D721Med (cell line): ENCODE results near the gene IFNB1.

Source experiments
- DNase-seq: peaks from one replicate; pipeline ENCODE4 v3.0.0; 2011; ENCODE audit warnings: low spot score; ENCODE audit not compliant: insufficient read length
- FAIRE-seq: peaks from 2 replicates; lab custom pipeline; 2011; peaks lifted over from hg19 to GRCh38; lab: Jason Lieb, UNC
- TF ChIP-seq, protein P1 (sequence below): IDR thresholded peaks from 2 replicates; pipeline ENCODE4 v1.5.1; 2012; ENCODE audit warnings: mild to moderate bottlenecking, control low read depth; ENCODE audit not compliant: insufficient read depth; ENCODE audit errors: missing control alignments

Gene IFNB1

DNA sequence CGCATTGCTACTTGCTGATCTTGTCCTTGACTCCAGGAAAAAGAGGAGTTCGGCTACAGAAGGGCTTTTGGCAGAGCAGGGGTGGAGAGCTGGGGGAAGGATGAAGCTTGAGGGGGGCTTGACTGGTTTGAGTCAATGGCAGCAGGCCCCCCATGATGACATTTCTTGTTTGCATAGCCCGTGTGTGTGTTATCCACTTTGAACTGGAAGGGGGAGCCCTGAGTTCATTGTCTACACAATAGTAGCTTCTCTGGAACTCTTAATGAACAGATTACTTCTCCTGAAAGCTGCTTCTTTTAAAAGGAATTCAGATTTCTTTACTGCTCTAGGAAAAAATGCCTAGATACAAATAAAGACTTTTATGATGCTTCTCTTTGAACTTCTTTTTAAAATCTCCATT, 2.3 kb downstream of the IFNB1 start:
- TF ChIP-seq, protein P1, sequence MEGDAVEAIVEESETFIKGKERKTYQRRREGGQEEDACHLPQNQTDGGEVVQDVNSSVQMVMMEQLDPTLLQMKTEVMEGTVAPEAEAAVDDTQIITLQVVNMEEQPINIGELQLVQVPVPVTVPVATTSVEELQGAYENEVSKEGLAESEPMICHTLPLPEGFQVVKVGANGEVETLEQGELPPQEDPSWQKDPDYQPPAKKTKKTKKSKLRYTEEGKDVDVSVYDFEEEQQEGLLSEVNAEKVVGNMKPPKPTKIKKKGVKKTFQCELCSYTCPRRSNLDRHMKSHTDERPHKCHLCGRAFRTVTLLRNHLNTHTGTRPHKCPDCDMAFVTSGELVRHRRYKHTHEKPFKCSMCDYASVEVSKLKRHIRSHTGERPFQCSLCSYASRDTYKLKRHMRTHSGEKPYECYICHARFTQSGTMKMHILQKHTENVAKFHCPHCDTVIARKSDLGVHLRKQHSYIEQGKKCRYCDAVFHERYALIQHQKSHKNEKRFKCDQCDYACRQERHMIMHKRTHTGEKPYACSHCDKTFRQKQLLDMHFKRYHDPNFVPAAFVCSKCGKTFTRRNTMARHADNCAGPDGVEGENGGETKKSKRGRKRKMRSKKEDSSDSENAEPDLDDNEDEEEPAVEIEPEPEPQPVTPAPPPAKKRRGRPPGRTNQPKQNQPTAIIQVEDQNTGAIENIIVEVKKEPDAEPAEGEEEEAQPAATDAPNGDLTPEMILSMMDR: no peak
- FAIRE-seq (no peak), DNase-seq (no peak)

DNA sequence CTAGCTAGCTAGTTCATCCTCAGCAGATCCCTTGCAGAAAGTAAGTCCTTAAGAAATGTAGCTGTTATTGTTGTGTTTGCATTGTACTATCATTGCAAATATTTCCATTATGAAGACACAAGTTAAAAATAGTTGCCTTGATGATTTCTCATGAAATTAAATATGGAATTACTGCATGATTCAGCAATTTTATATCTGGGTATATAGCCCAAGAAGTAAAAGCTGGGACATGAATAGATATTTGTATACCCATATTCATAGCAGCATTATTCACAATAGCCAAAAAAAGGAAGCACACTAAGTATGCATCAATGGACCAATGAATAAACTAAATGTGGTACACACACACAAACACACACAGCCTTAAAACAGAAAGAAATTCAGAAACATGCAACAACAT, 6.8 kb downstream of the IFNB1 start:
- FAIRE-seq (no peak), DNase-seq (no peak)
- TF ChIP-seq, protein P1: no peak

DNA sequence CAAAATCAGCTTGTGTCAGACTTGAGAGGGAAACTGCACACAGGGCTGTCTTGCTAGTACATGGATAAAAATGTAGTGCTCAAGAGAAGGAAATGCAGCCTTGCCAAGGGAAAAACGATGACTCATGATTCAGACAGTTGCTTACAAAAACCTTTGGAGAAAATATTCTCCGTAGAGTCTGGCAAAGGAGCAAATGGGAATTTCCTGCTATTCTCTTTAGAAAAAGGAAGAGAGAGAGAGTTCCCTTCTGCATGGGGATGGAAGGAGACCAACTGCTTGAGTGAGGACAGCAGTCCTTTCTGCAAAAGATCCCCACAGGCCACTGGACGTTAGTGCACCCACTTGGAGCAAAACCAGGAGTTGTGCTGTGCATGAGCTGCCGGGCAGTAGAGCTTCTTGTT, 7.6 kb downstream of the IFNB1 start:
- DNase-seq (no peak), FAIRE-seq (no peak)
- TF ChIP-seq, protein P1: no peak

DNA sequence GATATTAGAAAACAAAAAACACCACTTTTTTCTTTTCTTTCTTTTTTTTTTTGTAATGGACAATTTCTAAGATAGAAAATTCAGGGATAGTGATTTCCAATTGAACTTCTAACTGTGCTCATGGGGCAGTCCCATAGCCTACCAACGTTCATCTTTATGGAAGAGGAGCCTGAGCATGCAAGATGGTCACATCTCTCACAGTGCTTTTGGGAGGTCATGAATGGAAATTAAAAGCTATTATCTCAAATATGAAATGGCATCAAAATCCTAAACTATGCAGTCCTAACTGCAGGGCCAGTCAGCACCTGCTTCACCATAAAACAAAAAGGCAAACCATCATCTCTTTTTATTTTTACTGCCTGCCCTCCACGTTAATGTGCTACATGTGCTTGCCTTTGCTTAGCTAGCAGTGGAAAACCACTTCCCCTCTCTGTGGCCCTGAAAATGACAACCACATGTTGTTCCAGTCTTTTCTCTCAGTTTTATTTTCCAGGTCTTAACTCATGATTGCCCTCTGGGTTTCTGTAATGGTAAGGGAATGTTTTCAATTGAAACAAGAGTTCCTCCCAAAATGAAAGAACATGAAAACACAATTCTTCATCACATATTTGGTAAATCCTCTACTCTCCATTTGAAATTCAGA, 16.7 kb downstream of the IFNB1 start:
- FAIRE-seq (no peak), DNase-seq (no peak)
- TF ChIP-seq, protein P1: no peak

DNA sequence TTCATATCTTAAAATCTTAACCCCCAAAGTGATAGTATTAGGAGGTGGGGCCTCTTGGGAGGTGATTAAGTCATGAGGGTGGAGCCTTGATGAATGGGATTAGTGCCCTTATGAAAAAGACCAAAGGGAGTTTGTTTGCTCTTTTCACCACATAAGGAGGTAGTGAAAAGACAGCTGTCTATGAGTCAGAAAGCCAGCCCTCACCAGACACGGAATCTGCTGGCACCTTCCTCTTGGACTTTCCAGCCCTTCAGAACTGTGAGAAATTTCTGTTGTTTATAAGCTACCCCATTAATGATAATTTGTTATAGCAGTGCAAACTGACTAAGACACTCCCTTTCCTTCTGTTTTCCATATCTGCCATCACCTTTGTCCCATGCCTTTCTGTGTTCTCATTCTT, 20.8 kb downstream of the IFNB1 start:
- TF ChIP-seq, protein P1: no peak
- no peak for FAIRE-seq
- no peak for DNase-seq

DNA sequence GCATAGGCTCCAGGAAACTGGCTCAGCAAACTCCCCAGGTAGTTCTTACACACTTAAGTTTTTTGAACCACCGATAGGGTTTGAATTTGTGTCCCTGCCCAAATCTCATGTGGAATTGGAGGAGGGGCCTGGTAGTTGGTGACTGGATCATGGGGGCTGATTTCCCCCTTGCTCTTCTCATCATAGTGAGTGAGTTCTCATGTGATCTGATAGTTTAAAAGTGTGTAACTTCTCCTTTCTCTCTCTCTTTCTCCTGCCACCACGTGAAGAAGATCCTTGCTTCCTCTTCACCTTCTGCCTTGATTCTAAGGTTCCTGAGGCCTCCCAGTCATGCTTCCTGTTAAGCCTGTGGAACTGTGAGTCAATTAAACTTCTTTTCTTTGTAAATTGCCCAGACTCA, 23.9 kb downstream of the IFNB1 start:
- FAIRE-seq (no peak), DNase-seq (no peak)
- TF ChIP-seq, protein P1: no peak

DNA sequence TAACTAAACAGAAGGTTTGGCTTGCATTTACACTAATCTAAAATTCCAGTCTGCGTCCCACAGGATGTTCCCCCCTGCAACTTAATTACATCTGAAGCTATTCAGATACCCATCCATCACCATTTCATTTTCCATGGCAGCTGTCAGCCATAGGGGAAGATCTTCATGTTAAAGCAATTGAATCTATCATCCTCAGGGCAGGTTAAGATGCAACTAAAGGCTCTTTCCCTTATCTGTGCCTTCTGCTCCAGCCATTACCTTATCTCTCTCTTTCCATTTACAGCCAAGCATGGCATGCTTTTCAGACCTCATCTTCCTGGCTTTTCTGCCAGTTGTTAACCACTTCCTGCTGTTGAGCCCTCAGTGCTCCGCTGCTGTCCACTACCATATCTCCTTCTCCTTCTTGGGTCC, 30.5 kb downstream of the IFNB1 start:
- TF ChIP-seq, protein P1: no peak
- DNase-seq (no peak), FAIRE-seq (no peak)
